Small intestine (tissue), 7 donors: Measurements from ENCODE around the gene ACOX3. TPM values are rescaled to one million over a fixed set of nuclear protein-coding genes. Genes with fewer than 3 reads are reported as not detected.

ENCODE experiments used
- DNase-seq, 2 donors: peaks; one replicate each; pipeline versions ENCODE4 v3.0.0 to v3.0.0-alpha.2; 2013
- FAIRE-seq: peaks from 2 replicates; lab custom pipeline; 2012; peaks lifted over from hg19 to GRCh38; lab: Jason Lieb, UNC
- H3K27ac ChIP-seq, 3 donors: one replicate each; pipeline ENCODE4 v1.5.1; 2013; ENCODE audit warnings: low read length in 2 of 3, mild to moderate bottlenecking in 2 of 3, control low read depth in 1 of 3, inconsistent platforms in 1 of 3, low read depth in 1 of 3, moderate library complexity in 1 of 3
- H3K27me3 ChIP-seq, 3 donors: one replicate each; pipeline ENCODE4 v1.6.1; 2013; ENCODE audit warnings: low read length in 3 of 3, inconsistent platforms in 1 of 3; ENCODE audit not compliant: control insufficient read depth in 3 of 3, insufficient read depth in 3 of 3
- H3K36me3 ChIP-seq, 3 donors: one replicate each; pipeline ENCODE4 v1.6.1; 2013; ENCODE audit warnings: low read length in 3 of 3, inconsistent platforms in 1 of 3, low read depth in 1 of 3, mild to moderate bottlenecking in 1 of 3, moderate library complexity in 1 of 3; ENCODE audit not compliant: control insufficient read depth in 3 of 3, insufficient read depth in 2 of 3
- H3K4me1 ChIP-seq, 3 donors: one replicate each; pipeline ENCODE4 v1.6.1; 2013; ENCODE audit warnings: low read length in 2 of 3, inconsistent platforms in 1 of 3, low read depth in 1 of 3, mild to moderate bottlenecking in 1 of 3, moderate library complexity in 1 of 3; ENCODE audit not compliant: control insufficient read depth in 3 of 3, insufficient read depth in 2 of 3
- H3K4me3 ChIP-seq, 3 donors: one replicate each; pipeline ENCODE4 v1.5.1; 2013; ENCODE audit warnings: low read length in 3 of 3, control low read depth in 1 of 3, inconsistent platforms in 1 of 3, low read depth in 1 of 3, mild to moderate bottlenecking in 1 of 3, moderate library complexity in 1 of 3
- H3K9me3 ChIP-seq, 2 donors: one replicate each; pipeline ENCODE4 v1.6.1; 2013; ENCODE audit warnings: low read depth in 1 of 2, low read length in 1 of 2; ENCODE audit not compliant: control insufficient read depth in 2 of 2, insufficient read depth in 1 of 2
- WGBS, 3 donors: extraction: QIAGEN DNeasy Blood & Tissue Kit; methylation state at CpG; one replicate each; pipeline ENCODE4 v1.1.7; 2013; 5-methylcytosine and 5-hydroxymethylcytosine counted together
- polyA plus RNA-seq, 4 donors: library from polyadenylated mRNA; stranded (reverse) in 3 of 4; unstranded in 1 of 4; fragments of 200-250 nt in 3 of 4; fragments of 120-200 nt in 1 of 4; gene quantifications; one replicate each; pipeline versions ENCODE4 v1.2.1 to v1.2.3, GENCODE V29; 2013
- donor health status: healthy with polysubstance abuse.
- donor health status: control.
- donor health status: control.
- donor health status: Bipolar disorder and iron deficiency.
- donor health status: healthy.

Gene ACOX3
- polyA plus RNA-seq, 4 donors, result 15.2 to 31.1 (median 23.6) TPM

- Histone ChIP-seq H3K27ac (peak overlapping the region in 1 of 3 donors; percentile 59), H3K36me3 (peaks cover 0 to 69% (median 3%) of the 10 kb centered on the region in 3 donors)
- 93 to 96% (median 94%) methylated on average over 12 of the region's 12 CpGs for WGBS, 3 donors
Measured at GRCh38 chr4:8394806-8395205, 45.7 kb downstream of the ACOX3 start.

DNA sequence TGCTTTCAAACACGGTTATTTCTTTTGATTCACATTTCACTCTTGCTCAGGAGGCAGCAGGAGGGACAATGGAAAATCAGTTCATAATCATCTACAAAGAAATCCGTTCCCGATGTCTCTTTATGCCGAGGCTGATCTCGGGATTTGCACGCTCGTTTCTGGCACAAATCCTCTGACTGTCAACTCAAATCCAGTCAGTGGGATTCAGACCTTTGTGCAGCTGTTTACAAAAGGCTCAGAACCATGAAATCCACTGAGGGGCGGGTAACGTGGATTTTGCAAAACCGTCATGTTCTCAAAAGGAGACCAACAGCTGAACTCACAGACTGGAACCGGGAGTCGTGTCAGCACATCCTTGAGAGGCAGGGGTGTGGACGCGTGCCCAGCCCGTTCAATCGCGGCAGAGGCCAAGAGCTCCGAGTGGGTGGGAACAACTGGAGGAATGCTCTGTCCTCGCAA, 46.4 kb downstream of the ACOX3 start:
- FAIRE-seq (no peak), DNase-seq (no peak)
- no peaks in the 10 kb centered on the region for H3K4me1 ChIP-seq
- 64 to 91% (median 86%) methylated on average over 19 of the region's 19 CpGs for whole genome bisulfite sequencing, 3 donors
- H3K36me3 ChIP-seq, result peaks cover 0 to 71% (median 3%) of the 10 kb centered on the region in 3 donors
- no peak overlapping the region for H3K4me3 ChIP-seq
- H3K9me3 ChIP-seq, result no peaks in the 10 kb centered on the region
- peak overlapping the region in 1 of 3 donors; percentile 59 for H3K27ac ChIP-seq
- H3K27me3 ChIP-seq, result no peaks in the 10 kb centered on the region

More at GRCh38 chr4:8394806-8395205, 45.7 kb downstream of the ACOX3 start:
- Histone ChIP-seq H3K9me3 (no peaks in the 10 kb centered on the region), H3K4me3 (no peak overlapping the region), H3K4me1 (no peaks in the 10 kb centered on the region), H3K27me3 (no peaks in the 10 kb centered on the region)
- DNase-seq, result no peak
- FAIRE-seq, result no peak

DNA sequence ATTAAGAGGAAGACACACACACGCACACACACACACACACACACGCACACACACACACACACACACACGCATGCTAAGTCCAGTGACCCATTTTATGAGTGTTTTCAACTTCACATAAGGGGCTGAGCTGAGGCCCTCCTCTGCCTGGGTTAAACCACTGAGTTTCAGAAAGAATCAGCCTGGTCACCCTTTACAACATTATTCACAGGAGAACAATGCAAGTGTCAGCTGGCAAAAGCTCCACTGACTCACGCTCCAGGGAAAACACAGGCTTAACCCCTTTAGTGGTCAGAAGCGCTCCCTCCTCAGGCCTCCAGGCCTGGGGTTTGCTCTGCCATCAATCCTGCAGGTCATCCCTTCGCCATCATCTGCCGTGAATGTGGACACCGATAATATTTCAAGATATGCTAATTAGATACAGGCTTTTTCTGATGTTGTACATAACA, 46.9 kb downstream of the ACOX3 start:
- Histone ChIP-seq H3K27me3 (no peaks in the 10 kb centered on the region), H3K4me3 (no peak overlapping the region), H3K9me3 (no peaks in the 10 kb centered on the region), H3K36me3 (peaks cover 0 to 72% (median 0%) of the 10 kb centered on the region in 3 donors), H3K4me1 (no peaks in the 10 kb centered on the region), H3K27ac (peak overlapping the region in 1 of 3 donors; percentile 59)
- 62 to 74% (median 72%) methylated on average over 8 of the region's 8 CpGs for WGBS, 3 donors
- no peak for DNase-seq
- no peak for FAIRE-seq

DNA sequence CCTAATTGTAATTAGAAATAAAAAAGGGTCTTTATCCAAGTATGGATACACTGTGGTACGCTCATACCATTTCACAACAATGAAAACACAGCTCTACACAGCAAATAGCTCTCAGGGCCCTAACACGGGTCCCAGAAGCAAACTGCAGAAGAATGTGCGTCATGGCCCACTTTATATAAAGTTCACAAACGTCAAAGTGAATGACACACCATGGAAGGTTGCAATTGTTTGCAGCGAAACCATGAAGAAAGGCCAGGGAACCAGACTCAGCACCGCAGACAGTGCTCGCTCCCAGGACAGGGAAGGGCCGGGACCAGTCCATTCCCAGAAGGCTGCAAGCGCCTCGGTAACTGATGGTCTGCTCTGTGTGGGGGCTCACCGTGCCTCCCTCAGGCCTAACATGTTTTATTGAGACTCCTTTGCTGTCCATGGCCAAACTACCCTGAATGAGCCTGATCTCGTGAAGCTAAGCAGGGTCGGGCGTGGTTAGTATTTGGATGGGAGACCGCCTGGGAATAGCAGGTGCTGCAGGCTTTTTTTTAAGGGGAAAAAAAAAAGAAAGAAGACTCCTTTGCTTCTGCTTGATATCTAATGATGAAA, 47.8 kb downstream of the ACOX3 start:
- no peaks in the 10 kb centered on the region for H3K4me1 ChIP-seq
- H3K36me3 ChIP-seq, result peaks cover 0 to 81% (median 0%) of the 10 kb centered on the region in 3 donors
- H3K27ac ChIP-seq, result peak overlapping the region in 1 of 3 donors; percentile 33
- H3K4me3 ChIP-seq, result no peak overlapping the region
- DNase-seq, result no peak
- H3K9me3 ChIP-seq, result no peaks in the 10 kb centered on the region
- FAIRE-seq, result no peak
- H3K27me3 ChIP-seq, result no peaks in the 10 kb centered on the region
- 82 to 95% (median 85%) methylated on average over 15 of the region's 15 CpGs for WGBS, 3 donors

DNA sequence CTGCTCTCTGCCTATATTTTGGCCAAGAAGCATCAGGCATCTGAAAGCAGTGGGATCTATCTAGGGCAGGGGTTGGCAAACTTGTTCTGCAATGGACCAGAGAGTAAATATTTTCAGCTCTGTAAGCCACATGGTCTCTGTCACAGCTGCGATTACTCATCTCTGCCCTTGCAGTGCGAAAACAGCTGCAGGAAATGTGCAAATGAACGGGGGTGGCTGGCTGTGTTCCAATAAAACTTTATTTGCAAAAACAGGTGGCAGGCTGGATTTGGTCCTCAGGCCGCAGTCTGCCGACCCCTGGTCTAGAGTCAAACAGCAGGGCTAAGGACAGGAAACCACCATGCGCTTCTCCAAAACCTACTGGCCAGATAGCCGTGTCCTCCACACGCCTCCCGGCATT, 48.6 kb downstream of the ACOX3 start:
- Histone ChIP-seq H3K9me3 (no peaks in the 10 kb centered on the region), H3K4me1 (no peaks in the 10 kb centered on the region), H3K36me3 (peaks cover 0 to 81% (median 0%) of the 10 kb centered on the region in 3 donors), H3K27ac (peak overlapping the region in 1 of 3 donors; percentile 81), H3K4me3 (no peak overlapping the region), H3K27me3 (no peaks in the 10 kb centered on the region)
- DNase-seq (no peak), FAIRE-seq (no peak)
- WGBS, 3 donors, result 66 to 79% (median 68%) methylated on average over 9 of the region's 9 CpGs

- 82 to 95% (median 90%) methylated on average over 7 of the region's 7 CpGs for WGBS, 3 donors
- H3K27me3 ChIP-seq, result no peaks in the 10 kb centered on the region
- H3K27ac ChIP-seq, result no peak overlapping the region
- no peak for DNase-seq
- no peaks in the 10 kb centered on the region for H3K9me3 ChIP-seq
- no peak for FAIRE-seq
- no peak overlapping the region for H3K4me3 ChIP-seq
- peaks cover 0 to 82% (median 0%) of the 10 kb centered on the region in 3 donors for H3K36me3 ChIP-seq
- no peaks in the 10 kb centered on the region for H3K4me1 ChIP-seq
Measured at GRCh38 chr4:8391071-8391470, 49.5 kb downstream of the ACOX3 start.

DNA sequence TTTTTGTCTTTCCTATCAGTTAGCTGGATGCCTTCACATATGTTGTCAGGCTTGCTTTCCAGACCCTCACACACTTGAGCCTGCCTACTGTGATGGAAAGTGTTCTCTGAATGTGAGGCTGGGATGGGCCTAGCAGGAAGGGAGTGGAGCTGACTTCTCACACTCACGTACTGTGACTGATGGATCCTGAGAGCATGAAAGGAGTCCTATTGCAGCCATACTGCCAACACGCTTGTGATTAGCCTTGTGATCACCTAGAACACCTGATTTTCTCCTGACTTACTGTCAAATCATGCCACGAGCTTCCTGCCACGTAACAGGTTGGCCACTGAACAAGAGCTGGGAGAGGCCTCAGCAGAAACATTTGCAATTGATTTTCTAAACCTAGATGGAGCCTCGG, 49.9 kb downstream of the ACOX3 start:
- 93 to 95% (median 94%) methylated on average over 5 of the region's 5 CpGs for WGBS, 3 donors
- Histone ChIP-seq H3K4me3 (no peak overlapping the region), H3K36me3 (peaks cover 0 to 81% (median 0%) of the 10 kb centered on the region in 3 donors), H3K27ac (no peak overlapping the region), H3K9me3 (no peaks in the 10 kb centered on the region), H3K4me1 (no peaks in the 10 kb centered on the region), H3K27me3 (no peaks in the 10 kb centered on the region)
- FAIRE-seq, result no peak
- no peak for DNase-seq

DNA sequence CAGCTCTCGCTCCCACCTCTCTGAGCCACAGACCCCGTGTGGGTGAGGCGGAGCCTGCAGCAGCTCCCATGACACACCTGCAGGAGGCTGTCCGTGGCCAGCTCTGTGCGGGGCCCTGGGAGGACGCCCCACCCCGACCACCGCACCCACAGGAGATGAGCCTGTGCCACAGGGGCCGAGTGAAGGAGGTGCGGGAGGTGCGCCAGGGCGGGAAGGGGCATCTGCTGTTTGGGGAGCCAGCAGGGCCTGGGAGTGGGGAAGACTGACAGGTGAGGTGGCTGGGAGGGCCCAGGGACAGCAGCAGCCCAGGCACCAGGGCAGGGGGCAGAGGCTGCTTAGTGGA, 52.0 kb downstream of the ACOX3 start:
- Histone ChIP-seq H3K9me3 (no peaks in the 10 kb centered on the region), H3K36me3 (peaks cover 0 to 81% (median 0%) of the 10 kb centered on the region in 3 donors), H3K27me3 (no peaks in the 10 kb centered on the region), H3K4me3 (no peak overlapping the region), H3K27ac (no peak overlapping the region), H3K4me1 (no peaks in the 10 kb centered on the region)
- 92 to 94% (median 92%) methylated on average over 12 of the region's 12 CpGs for WGBS, 3 donors
- FAIRE-seq, result no peak
- no peak for DNase-seq
